ENCODE data around the gene MYCBP. TPM values are rescaled to one million over a fixed set of nuclear protein-coding genes. Genes with fewer than 3 reads are reported as not detected.
A peak's percentile ranks its signal among the peaks of the same experiment; 100 is the strongest.

The MYCBP gene
- total RNA-seq, 4 donors from 2014 or later, result 10.7 to 38.7 (median 17.7) TPM

- no peaks in the 10 kb centered on the region for H3K27me3 ChIP-seq
- TF ChIP-seq CTCF (IDR thresholded peaks at IDR 0.05), result no peak
- no peak for TF ChIP-seq POLR2A (IDR thresholded peaks at IDR 0.05)
- H3K4me3 ChIP-seq, result no peak overlapping the region
- no peak for DNase-seq
- no peaks in the 10 kb centered on the region for H3K4me1 ChIP-seq
- H3K27ac ChIP-seq, result no peak overlapping the region
- H3K9me3 ChIP-seq, result no peaks in the 10 kb centered on the region
- intact Hi-C loops (cut with DNase I; ENCODE audit: low total_unique reads), result no loop called here
- no peaks in the 10 kb centered on the region for H3K36me3 ChIP-seq
Observed at GRCh38 chr1:38888423-38889333, 15.5 kb upstream of the MYCBP start.

GRCh38 chr1:38885092-38885491, 11.9 kb upstream of the MYCBP start:
- Histone ChIP-seq H3K9me3 (no peaks in the 10 kb centered on the region), H3K27ac (no peak overlapping the region), H3K4me3 (no peak overlapping the region), H3K27me3 (no peaks in the 10 kb centered on the region), H3K4me1 (no peaks in the 10 kb centered on the region), H3K36me3 (no peaks in the 10 kb centered on the region)
- no peak for DNase-seq
- TF ChIP-seq POLR2A (IDR thresholded peaks at IDR 0.05), result no peak
- TF ChIP-seq CTCF (IDR thresholded peaks at IDR 0.05), result no peak
- intact Hi-C loops (cut with DNase I; ENCODE audit: low total_unique reads), result no loop called here

GRCh38 chr1:38881487-38881886, 8.3 kb upstream of the MYCBP start, which contains the start of gene GJA9:
Gene GJA9, minus strand, starts transcription at chr1:38881587. Its CDS starts 5,489 bp downstream, at chr1:38876098.
- no peak for TF ChIP-seq CTCF (IDR thresholded peaks at IDR 0.05)
- no peak for TF ChIP-seq POLR2A (IDR thresholded peaks at IDR 0.05)
- Histone ChIP-seq H3K9me3 (no peaks in the 10 kb centered on the region), H3K27me3 (no peaks in the 10 kb centered on the region), H3K4me3 (no peak within 1 kb of the TSS), H3K27ac (no peak within 1 kb of the TSS), H3K4me1 (no peaks in the 10 kb centered on the region), H3K36me3 (no peaks in the 10 kb centered on the region)
- intact Hi-C loops (cut with DNase I; ENCODE audit: low total_unique reads), result no loop called here
- DNase-seq, result no peak

GRCh38 chr1:38875811-38876210, 2.7 kb upstream of the MYCBP start:
- intact Hi-C loops (cut with DNase I; ENCODE audit: low total_unique reads), result no loop called here
- Histone ChIP-seq H3K9me3 (no peaks in the 10 kb centered on the region), H3K4me3 (no peak overlapping the region), H3K27me3 (no peaks in the 10 kb centered on the region), H3K27ac (no peak overlapping the region), H3K4me1 (no peaks in the 10 kb centered on the region), H3K36me3 (no peaks in the 10 kb centered on the region)
- TF ChIP-seq POLR2A (IDR thresholded peaks at IDR 0.05) (no peak), CTCF (IDR thresholded peaks at IDR 0.05) (no peak)
- DNase-seq, result no peak

- H3K36me3 ChIP-seq, result no peaks in the 10 kb centered on the region
- peak overlapping the region; percentile 47 to 64 for H3K27ac ChIP-seq
- TF ChIP-seq POLR2A (IDR thresholded peaks at IDR 0.05), result no peak
- no peak for TF ChIP-seq CTCF (IDR thresholded peaks at IDR 0.05)
- DNase-seq, result no peak
- H3K9me3 ChIP-seq, result no peaks in the 10 kb centered on the region
- H3K4me1 ChIP-seq, result no peaks in the 10 kb centered on the region
- H3K27me3 ChIP-seq, result no peaks in the 10 kb centered on the region
- intact Hi-C loops (cut with DNase I; ENCODE audit: low total_unique reads), result no loop called here
- H3K4me3 ChIP-seq, result peak overlapping the region; percentile 76 to 87
Observed at GRCh38 chr1:38872401-38873026, 634 bp downstream of the MYCBP start.

Data from uterus (tissue), 4 donors.